Liver (tissue), 9 donors: Measurements from ENCODE around the gene UXS1. TPM values are rescaled to one million over a fixed set of nuclear protein-coding genes. Genes with fewer than 3 reads are reported as not detected.

ENCODE experiments used
- DNase-seq: peaks from one replicate; pipeline ENCODE4 v3.0.0-alpha.2; 2017; ENCODE audit warnings: low spot score
- H3K27ac ChIP-seq, 2 donors: one replicate each; pipeline ENCODE4 v1.7.0; 2013; ENCODE audit warnings: inconsistent platforms in 2 of 2, low read length in 2 of 2, control low read depth in 1 of 2, low read depth in 1 of 2, mild to moderate bottlenecking in 1 of 2
- H3K27me3 ChIP-seq, 4 donors: one replicate each; pipeline versions ENCODE4 v1.6.1 to v1.7.0; 2013; ENCODE audit warnings: low read length in 3 of 4, inconsistent platforms in 1 of 4, mild to moderate bottlenecking in 1 of 4, moderate library complexity in 1 of 4; ENCODE audit not compliant: control insufficient read depth in 4 of 4, insufficient read depth in 4 of 4
- H3K36me3 ChIP-seq, 4 donors: one replicate each; pipeline versions ENCODE4 v1.6.1 to v1.7.0; 2013; ENCODE audit warnings: low read length in 3 of 4, mild to moderate bottlenecking in 3 of 4, low read depth in 1 of 4, moderate library complexity in 1 of 4; ENCODE audit not compliant: control insufficient read depth in 4 of 4, insufficient read depth in 3 of 4
- H3K4me1 ChIP-seq, 4 donors: one replicate each; pipeline versions ENCODE4 v1.6.1 to v1.7.0; 2013; ENCODE audit warnings: low read length in 3 of 4, mild to moderate bottlenecking in 3 of 4, moderate library complexity in 1 of 4; ENCODE audit not compliant: control insufficient read depth in 4 of 4, insufficient read depth in 4 of 4
- H3K4me3 ChIP-seq, 3 donors: one replicate each; pipeline versions ENCODE4 v1.6.1 to v1.7.0; 2013; ENCODE audit warnings: low read length in 3 of 3, control low read depth in 1 of 3, low read depth in 1 of 3, mild to moderate bottlenecking in 1 of 3
- H3K9ac ChIP-seq, 2 donors: one replicate each; pipeline ENCODE4 v1.7.0; 2013; ENCODE audit warnings: low read length in 2 of 2, mild to moderate bottlenecking in 2 of 2, moderate library complexity in 2 of 2, control low read depth in 1 of 2, low read depth in 1 of 2
- H3K9me3 ChIP-seq, 4 donors: one replicate each; pipeline versions ENCODE4 v1.6.1 to v1.7.0; 2013; ENCODE audit warnings: low read length in 3 of 4; ENCODE audit not compliant: control insufficient read depth in 4 of 4
- ATF3 ChIP-seq: IDR thresholded peaks from 2 replicates; pipeline ENCODE4 v1.6.1; 2016; ENCODE audit warnings: antibody characterized with exemption
- CTCF ChIP-seq: fragments of 150-350 bp; IDR thresholded peaks from 2 replicates; pipeline ENCODE4 v1.5.1; 2017; ENCODE audit warnings: improper control_type of control experiment, low read depth, low read length; ENCODE audit not compliant: missing input control
- EGR1 ChIP-seq, 2 donors: IDR thresholded peaks; 2 replicates each; pipeline ENCODE4 v1.6.1; 2016 to 2018; ENCODE audit warnings: antibody characterized with exemption in 2 of 2, low read depth in 2 of 2
- FOXA1 ChIP-seq: IDR thresholded peaks from 2 replicates; pipeline ENCODE4 v1.6.1; 2016; ENCODE audit warnings: antibody characterized with exemption
- FOXA2 ChIP-seq: IDR thresholded peaks from 2 replicates; pipeline ENCODE4 v1.6.1; 2016; ENCODE audit warnings: antibody characterized with exemption
- GABPA ChIP-seq, 2 donors: IDR thresholded peaks in 1 of 2; conservative IDR thresholded peaks in 1 of 2; 2 replicates each; pipeline ENCODE4 v1.6.1; 2016; ENCODE audit warnings: antibody characterized with exemption in 2 of 2, mild to moderate bottlenecking in 1 of 2, moderate library complexity in 1 of 2
- HNF4G ChIP-seq: IDR thresholded peaks from 2 replicates; pipeline ENCODE4 v1.6.1; 2016; ENCODE audit warnings: antibody characterized with exemption
- JUND ChIP-seq, 2 donors: IDR thresholded peaks; 2 replicates each; pipeline ENCODE4 v1.6.1; 2016; ENCODE audit warnings: antibody characterized with exemption in 2 of 2
- MAX ChIP-seq: IDR thresholded peaks from 2 replicates; pipeline ENCODE4 v1.6.1; 2016; ENCODE audit warnings: antibody characterized with exemption
- NR2F2 ChIP-seq: IDR thresholded peaks from 2 replicates; pipeline ENCODE4 v1.6.1; 2016; ENCODE audit warnings: antibody characterized with exemption
- RAD21 ChIP-seq, 2 donors: IDR thresholded peaks; 2 replicates each; pipeline ENCODE4 v1.6.1; 2016; ENCODE audit warnings: antibody characterized with exemption in 2 of 2, mild to moderate bottlenecking in 2 of 2
- REST ChIP-seq: IDR thresholded peaks from 2 replicates; pipeline ENCODE4 v1.6.1; 2016; ENCODE audit warnings: antibody characterized with exemption, mild to moderate bottlenecking
- RXRA ChIP-seq, 2 donors: IDR thresholded peaks; 2 replicates each; pipeline ENCODE4 v1.6.1; 2017 to 2018; ENCODE audit warnings: antibody characterized with exemption in 2 of 2, mild to moderate bottlenecking in 1 of 2
- SP1 ChIP-seq: IDR thresholded peaks from 2 replicates; pipeline ENCODE4 v1.6.1; 2018; ENCODE audit warnings: antibody characterized with exemption, mild to moderate bottlenecking
- TAF1 ChIP-seq: conservative IDR thresholded peaks from 2 replicates; pipeline ENCODE4 v1.6.1; 2016; ENCODE audit warnings: antibody characterized with exemption, mild to moderate bottlenecking
- YY1 ChIP-seq: IDR thresholded peaks from 2 replicates; pipeline ENCODE4 v1.6.1; 2016; ENCODE audit warnings: antibody characterized with exemption, mild to moderate bottlenecking
- WGBS: extraction: QIAGEN DNeasy Blood & Tissue Kit; methylation state at CpG from one replicate; pipeline ENCODE4 v1.1.7; 2013; 5-methylcytosine and 5-hydroxymethylcytosine counted together
- polyA plus RNA-seq, 2 donors: library from polyadenylated mRNA; stranded (reverse) in 1 of 2; unstranded in 1 of 2; fragments of 200-250 nt in 1 of 2; fragments of >200 nt in 1 of 2; fragmentation: Nextera tagmentation in 1 of 2; extraction: Ambion mirVana in 1 of 2; gene quantifications; one replicate each; pipeline versions ENCODE4 v1.2.1 to v1.2.3, GENCODE V29; 2013 to 2015
- total RNA-seq, 2 donors: library from RNA; depleted of rRNA; stranded (reverse); fragments of >200 nt; gene quantifications; one replicate each; pipeline ENCODE4 v1.2.3, GENCODE V29; 2014
- donor health status: healthy.
- donor health status: healthy.
- donor health status: healthy.
- donor health status: healthy.
- donor health status: healthy.

UXS1 gene
- total and polyA plus RNA-seq, 4 donors: 8.8 to 19.9 (median 10.0) TPM

GRCh38 chr2:106189764-106190468 is 4.2 kb downstream of the UXS1 start:
- Histone ChIP-seq H3K9me3 (no peaks in the 10 kb centered on the region), H3K36me3 (no peaks in the 10 kb centered on the region), H3K9ac (no peak overlapping the region), H3K27me3 (no peaks in the 10 kb centered on the region), H3K27ac (no peak overlapping the region), H3K4me3 (no peak overlapping the region), H3K4me1 (peaks cover 0 to 11% (median 7%) of the 10 kb centered on the region in 4 donors)
- DNase-seq: no peak
- WGBS: 84% methylated on average over 5 of the region's 5 CpGs
- no peak for TF ChIP-seq RXRA (IDR thresholded peaks at IDR 0.05)
- TF ChIP-seq TAF1: no peak
- no peak for TF ChIP-seq YY1
- no peak for TF ChIP-seq NR2F2
- TF ChIP-seq HNF4G: no peak
- no peak for TF ChIP-seq REST
- no peak for TF ChIP-seq FOXA2
- no peak for TF ChIP-seq GABPA (IDR thresholded peaks at IDR 0.05 in 1 of 2, conservative IDR thresholded peaks at IDR 0.05 in 1 of 2)
- no peak for TF ChIP-seq MAX
- TF ChIP-seq SP1: no peak
- TF ChIP-seq JUND (IDR thresholded peaks at IDR 0.05): no peak

- Histone ChIP-seq H3K9ac (no peak overlapping the region), H3K4me3 (no peak overlapping the region), H3K36me3 (no peaks in the 10 kb centered on the region), H3K27me3 (no peaks in the 10 kb centered on the region), H3K27ac (no peak overlapping the region), H3K4me1 (peaks cover 0 to 9% (median 5%) of the 10 kb centered on the region in 4 donors), H3K9me3 (no peaks in the 10 kb centered on the region)
- TF ChIP-seq FOXA1: no peak
- TF ChIP-seq ATF3: no peak
- TF ChIP-seq YY1: no peak
- 80% methylated on average over 6 of the region's 6 CpGs for WGBS
- DNase-seq: no peak
Measured at GRCh38 chr2:106189325-106189724, 4.8 kb downstream of the UXS1 start.

GRCh38 chr2:106187273-106187891 is 6.7 kb downstream of the UXS1 start:
- WGBS: 89% methylated on average over 14 of the region's 14 CpGs
- no peak for DNase-seq
- Histone ChIP-seq H3K36me3 (no peaks in the 10 kb centered on the region), H3K4me1 (no peaks in the 10 kb centered on the region), H3K4me3 (no peak overlapping the region), H3K9me3 (no peaks in the 10 kb centered on the region), H3K27ac (no peak overlapping the region), H3K27me3 (no peaks in the 10 kb centered on the region), H3K9ac (no peak overlapping the region)
- TF ChIP-seq EGR1 (IDR thresholded peaks at IDR 0.05; ENCODE audit: low read depth in 2 of 2) (no peak), REST (no peak), FOXA2 (no peak), JUND (IDR thresholded peaks at IDR 0.05) (no peak), RXRA (IDR thresholded peaks at IDR 0.05) (no peak), NR2F2 (no peak), RAD21 (IDR thresholded peaks at IDR 0.05) (no peak), TAF1 (no peak), CTCF (no peak), SP1 (no peak)
